Hematopoietic multipotent progenitor cell treated with erythropoietin and hydrocortisone succinate and interleukin-3 and kit ligand, for 17 days (in vitro differentiated cells): ENCODE data around the gene KRT6C.
"Not testable (repeated sequence)": the region's sequence is repeated elsewhere in the genome, so short reads cannot be mapped to it uniquely, and the experiment has no call there.

ENCODE experiments used
- DNase-seq: peaks from one replicate; pipeline ENCODE4 v3.0.0-alpha.2; 2015; ENCODE audit warnings: low spot score

KRT6C gene

GRCh38 chr12:52455821-52456220 lies 17.8 kb downstream of the KRT6C start:
- DNase-seq, result no peak

GRCh38 chr12:52454411-52455201 lies 19.0 kb downstream of the KRT6C start:
- DNase-seq, result no peak

GRCh38 chr12:52452101-52452500 lies 21.5 kb downstream of the KRT6C start, which contains the start of gene KRT6B:
Gene KRT6B (minus strand): TSS chr12:52452146. CDS start chr12:52452078, 68 bp downstream.
- DNase-seq, result no peak

- no peak for DNase-seq
Observed at GRCh38 chr12:52448228-52448627, 25.4 kb downstream of the KRT6C start.

GRCh38 chr12:52447196-52447595 lies 26.4 kb downstream of the KRT6C start:
- not testable (repeated sequence) for DNase-seq

GRCh38 chr12:52446367-52447045 lies 27.1 kb downstream of the KRT6C start:
- DNase-seq, result no peak

GRCh38 chr12:52445876-52446275 lies 27.7 kb downstream of the KRT6C start:
- no peak for DNase-seq

- no peak for DNase-seq
Observed at GRCh38 chr12:52444647-52445595, 28.7 kb downstream of the KRT6C start.

- DNase-seq, result no peak
Observed at GRCh38 chr12:52443966-52444365, 29.6 kb downstream of the KRT6C start.

- no peak for DNase-seq
Observed at GRCh38 chr12:52442600-52443061, 31.0 kb downstream of the KRT6C start.

- no peak for DNase-seq
Observed at GRCh38 chr12:52441320-52441911, 32.2 kb downstream of the KRT6C start.

GRCh38 chr12:52440821-52441319 lies 32.7 kb downstream of the KRT6C start:
- DNase-seq, result no peak

GRCh38 chr12:52439845-52440244 lies 33.8 kb downstream of the KRT6C start:
- DNase-seq, result no peak

GRCh38 chr12:52439420-52439819 lies 34.2 kb downstream of the KRT6C start:
- no peak for DNase-seq

GRCh38 chr12:52438305-52439301 lies 35.0 kb downstream of the KRT6C start:
- no peak for DNase-seq

- DNase-seq, result no peak
Observed at GRCh38 chr12:52437508-52437907, 36.1 kb downstream of the KRT6C start.

- DNase-seq, result no peak
Observed at GRCh38 chr12:52436828-52437474, 36.7 kb downstream of the KRT6C start.

- DNase-seq, result no peak
Observed at GRCh38 chr12:52436000-52436827, 37.4 kb downstream of the KRT6C start.

GRCh38 chr12:52435659-52435999 lies 38.0 kb downstream of the KRT6C start:
- DNase-seq, result no peak
